ACC112 (cell line): Measurements from ENCODE around the gene NDUFB3.

Experiments
- H2AFZ ChIP-seq: fragments of 200-600 bp; sonication (generic); one replicate; pipeline ENCODE4 v1.6.0; 2017; ENCODE audit warnings: antibody characterized with exemption, low read length; ENCODE audit not compliant: unreplicated experiment
- H3K27ac ChIP-seq: fragments of 200-600 bp; sonication (generic); 2 replicates; pipeline ENCODE4 v1.5.1; 2014; ENCODE audit warnings: low read depth, mild to moderate bottlenecking, antibody characterized with exemption, low read length, moderate library complexity
- H3K27me3 ChIP-seq: fragments of 200-600 bp; sonication (generic); 2 replicates; pipeline ENCODE4 v1.6.1; 2014; ENCODE audit warnings: mild to moderate bottlenecking, antibody characterized with exemption, low read length, moderate library complexity, mixed read lengths; ENCODE audit not compliant: insufficient read depth
- H3K36me3 ChIP-seq: fragments of 200-600 bp; sonication (generic); 2 replicates; pipeline ENCODE4 v1.6.1; 2016; ENCODE audit warnings: mild to moderate bottlenecking, antibody characterized with exemption, low read length, moderate library complexity, mixed read lengths; ENCODE audit not compliant: insufficient read depth
- H3K4me1 ChIP-seq: fragments of 200-600 bp; sonication (generic); one replicate; pipeline ENCODE4 v1.6.1; 2016; ENCODE audit warnings: low read length, mixed read lengths; ENCODE audit not compliant: insufficient read depth, unreplicated experiment, control insufficient read depth
- H3K4me3 ChIP-seq: fragments of 200-600 bp; sonication (generic); 2 replicates; pipeline ENCODE4 v1.5.1; 2014; ENCODE audit warnings: mild to moderate bottlenecking, low read depth, low read length
- H3K79me2 ChIP-seq: fragments of 200-600 bp; sonication (generic); one replicate; pipeline ENCODE4 v1.6.0; 2016; ENCODE audit warnings: low read length; ENCODE audit not compliant: control insufficient read depth, unreplicated experiment, insufficient read depth

Gene NDUFB3

DNA sequence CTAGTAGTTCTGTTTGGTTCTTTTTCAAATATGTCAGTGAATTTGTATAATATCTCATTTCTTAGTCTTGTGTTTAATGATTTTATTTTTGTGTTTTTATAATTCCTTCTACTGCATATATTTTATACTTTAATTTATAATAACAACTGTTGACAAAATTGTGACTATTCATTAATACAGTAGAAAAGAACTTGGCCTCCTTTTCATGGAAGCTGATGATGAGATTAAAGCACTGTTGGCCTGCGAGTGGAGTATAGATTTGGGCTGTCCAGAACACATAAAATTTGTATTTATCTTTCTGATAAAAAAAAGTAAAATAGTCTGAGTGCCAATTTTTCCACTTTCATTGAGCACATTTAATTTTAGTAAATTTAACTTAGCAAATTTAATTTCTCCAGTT lies 56.2 kb downstream of the NDUFB3 start:
- Histone ChIP-seq H3K79me2 (peaks cover 91% of the 10 kb centered on the region), H3K27me3 (no peaks in the 10 kb centered on the region), H3K36me3 (peaks cover 8% of the 10 kb centered on the region), H3K27ac (peak overlapping the region; percentile 99), H3K4me3 (peak overlapping the region; percentile 52), H3K4me1 (peaks cover 90% of the 10 kb centered on the region), H2AFZ (no peak overlapping the region)

- peaks cover 85% of the 10 kb centered on the region for H3K79me2 ChIP-seq
- no peak overlapping the region for H2AFZ ChIP-seq
- H3K27me3 ChIP-seq = no peaks in the 10 kb centered on the region
- H3K4me3 ChIP-seq = peak overlapping the region; percentile 60; the same call in 1 of the 2 replicates
- H3K4me1 ChIP-seq = peaks cover 84% of the 10 kb centered on the region
- H3K36me3 ChIP-seq = peaks cover 14% of the 10 kb centered on the region
- H3K27ac ChIP-seq = peak overlapping the region; percentile 99
These were observed 57.2 kb downstream of the NDUFB3 start for GRCh38 chr2:201128933-201129505.

DNA sequence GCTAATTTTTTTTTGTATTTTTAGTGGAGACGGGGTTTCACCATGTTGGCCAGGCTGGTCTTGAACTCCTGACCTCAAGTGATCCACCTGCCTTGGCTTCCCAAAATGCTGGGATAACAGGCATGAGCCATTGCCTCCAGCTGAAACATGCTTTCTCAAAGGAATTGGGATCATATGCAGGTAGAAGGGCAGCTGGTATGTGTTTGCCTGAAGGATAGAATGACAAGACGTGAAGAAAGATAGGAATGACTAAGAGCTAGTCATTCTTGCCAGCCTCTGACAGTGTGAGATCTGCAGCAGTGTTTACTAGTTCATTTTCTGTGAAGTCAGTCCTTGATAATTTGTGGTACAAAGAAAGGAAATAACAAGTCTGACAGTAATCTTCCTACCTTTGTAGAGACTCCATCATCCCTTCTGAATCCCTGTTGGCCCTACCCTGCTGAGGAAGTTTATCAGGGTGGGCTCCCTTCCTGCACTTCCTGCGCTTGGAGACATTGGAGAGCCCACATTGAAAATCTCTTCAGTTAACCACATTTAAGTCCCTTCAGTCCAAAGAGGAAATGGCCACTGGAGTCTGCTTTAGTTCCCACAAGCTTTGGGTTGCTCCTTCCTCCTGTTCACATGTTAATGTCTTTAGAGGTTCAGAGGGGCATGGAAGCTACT lies 58.9 kb downstream of the NDUFB3 start:
- peak overlapping the region; percentile 51; the same call in 1 of the 2 replicates for H3K4me3 ChIP-seq
- H3K79me2 ChIP-seq = peaks cover 76% of the 10 kb centered on the region
- peak overlapping the region; percentile 99 for H3K27ac ChIP-seq
- peaks cover 20% of the 10 kb centered on the region for H3K36me3 ChIP-seq
- no peak overlapping the region for H2AFZ ChIP-seq
- peaks cover 76% of the 10 kb centered on the region for H3K4me1 ChIP-seq
- no peaks in the 10 kb centered on the region for H3K27me3 ChIP-seq

- peak overlapping the region; percentile 67 for H3K27ac ChIP-seq
- H3K79me2 ChIP-seq = peaks cover 66% of the 10 kb centered on the region
- H3K4me1 ChIP-seq = peaks cover 69% of the 10 kb centered on the region
- H3K36me3 ChIP-seq = peaks cover 36% of the 10 kb centered on the region
- H3K27me3 ChIP-seq = no peaks in the 10 kb centered on the region
- H2AFZ ChIP-seq = no peak overlapping the region
- no peak overlapping the region for H3K4me3 ChIP-seq
These were observed 60.7 kb downstream of the NDUFB3 start for GRCh38 chr2:201132518-201132917.
